Activated CD4-positive, alpha-beta T cell treated with anti-CD3 and anti-CD28 coated beads for 36 hours (primary cell): ENCODE data around the gene TBX19. TPM values are rescaled to one million over a fixed set of nuclear protein-coding genes. Genes with fewer than 3 reads are reported as not detected.
"Not testable (repeated sequence)": the region's sequence is repeated elsewhere in the genome, so short reads cannot be mapped to it uniquely, and the experiment has no call there.

Experiments used
- ATAC-seq: fragments of 200-7000 bp; cut with Tn5 transposase; one replicate; pipeline ENCODE4 v1.10.0; 2021; ENCODE audit warnings: mild to moderate bottlenecking, moderate library complexity
- CTCF ChIA-PET: fragments of 350-600 bp; sonication (Branson Sonifier 250); formaldehyde crosslinking; loops from one replicate; lab custom pipeline; 2021; ENCODE audit warnings: antibody characterized with exemption; lab: Charles Lee
- POLR2A ChIA-PET: fragments of 350-600 bp; sonication (Branson Sonifier 250); formaldehyde crosslinking; loops from one replicate; lab custom pipeline; 2021; ENCODE audit warnings: antibody characterized with exemption, inconsistent platforms; lab: Charles Lee
- DNase-seq: peaks from one replicate; pipeline ENCODE4 v3.0.0-alpha.2; 2020
- H3K27ac Mint-ChIP-seq: one replicate; pipeline ENCODE4 v1.8.0; 2021; ENCODE audit warnings: mixed read lengths
- H3K27me3 Mint-ChIP-seq: one replicate; pipeline ENCODE4 v1.8.0; 2021; ENCODE audit warnings: mixed read lengths
- H3K36me3 Mint-ChIP-seq: one replicate; pipeline ENCODE4 v1.8.0; 2021; ENCODE audit warnings: low read depth, mixed read lengths
- H3K4me1 Mint-ChIP-seq: one replicate; pipeline ENCODE4 v1.8.0; 2021; ENCODE audit warnings: mixed read lengths
- H3K4me3 Mint-ChIP-seq: one replicate; pipeline ENCODE4 v1.8.0; 2021; ENCODE audit warnings: mild to moderate bottlenecking, moderate library complexity, mixed read lengths
- H3K9me3 Mint-ChIP-seq: one replicate; pipeline ENCODE4 v1.8.0; 2021; ENCODE audit warnings: low read depth, mixed read lengths
- intact Hi-C, 2 experiments: fragments of 100-400 bp; cut with DNase I in 1 of 2; cut with micrococcal nuclease in 1 of 2; formaldehyde crosslinking; loops; one replicate each; pipeline versions ENCODE4 v1.14.2 to v1.15.1; 2022 to 2024; cut with DNase I, micrococcal nuclease
- total RNA-seq, 2 experiments: library from RNA; stranded (reverse); gene quantifications; one replicate each; pipeline ENCODE4 v1.2.3, GENCODE V29; 2021

Gene TBX19
- total RNA-seq, 2 experiments from 2014 or later = 2.5 to 2.6 TPM

DNA sequence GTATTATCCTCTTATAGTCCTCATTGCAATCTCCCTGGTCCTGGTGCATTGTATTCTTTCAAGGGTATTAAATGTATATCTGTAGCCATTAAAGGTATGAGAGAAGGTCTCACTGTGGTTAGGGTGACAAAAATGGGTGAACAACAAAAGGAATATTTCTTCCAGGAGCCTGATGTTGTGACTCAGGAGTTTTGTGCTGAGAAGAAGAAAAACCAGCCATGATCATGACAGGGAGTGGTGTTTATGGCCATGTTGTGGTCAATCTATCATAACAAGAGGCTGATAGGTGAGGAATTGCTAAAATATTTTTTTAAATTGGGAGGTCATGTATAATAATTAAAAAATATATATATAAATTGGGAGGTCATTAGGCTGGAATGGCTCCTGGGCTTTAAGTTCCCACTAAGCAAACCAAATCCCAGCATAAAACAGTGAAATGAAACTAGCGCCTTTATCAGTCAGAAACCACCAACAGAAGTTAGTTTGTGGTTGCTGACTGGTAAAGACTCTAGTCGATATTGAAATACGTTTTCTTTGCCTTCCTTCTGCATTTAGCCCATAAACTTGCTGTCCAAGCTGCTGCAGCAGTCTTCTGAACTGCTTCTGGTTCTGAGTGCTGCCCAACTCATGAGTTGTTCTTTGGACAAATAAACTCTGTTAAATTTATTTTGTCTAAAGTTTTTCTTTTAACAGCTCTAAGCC lies 60.3 kb downstream of the TBX19 start:
- H3K27me3 Mint-ChIP-seq = no peaks in the 10 kb centered on the region
- no peak overlapping the region for H3K27ac Mint-ChIP-seq
- ATAC-seq (peak; percentile 27), DNase-seq (no peak)
- H3K4me1 Mint-ChIP-seq = peaks cover 21% of the 10 kb centered on the region
- no peak overlapping the region for H3K4me3 Mint-ChIP-seq
- no peaks in the 10 kb centered on the region for H3K9me3 Mint-ChIP-seq
- ChIA-PET CTCF (interaction anchor here (0.6 to 9.5 kb wide), 10 partner anchors 10 to 1027 kb away, joined by 3 to 97 read pairs (median 6); partner anchors contain the start of gene BLZF1), POLR2A (no interaction called here)
- intact Hi-C loops = loop anchor here (5.0 kb wide), 6 partner anchors 66 to 1026 kb away; partner anchors contain the start of genes BLZF1 (in 2 of the 2), NME7 (in 2 of the 2) and TIPRL (in 1 of the 2)
- no peaks in the 10 kb centered on the region for H3K36me3 Mint-ChIP-seq

DNA sequence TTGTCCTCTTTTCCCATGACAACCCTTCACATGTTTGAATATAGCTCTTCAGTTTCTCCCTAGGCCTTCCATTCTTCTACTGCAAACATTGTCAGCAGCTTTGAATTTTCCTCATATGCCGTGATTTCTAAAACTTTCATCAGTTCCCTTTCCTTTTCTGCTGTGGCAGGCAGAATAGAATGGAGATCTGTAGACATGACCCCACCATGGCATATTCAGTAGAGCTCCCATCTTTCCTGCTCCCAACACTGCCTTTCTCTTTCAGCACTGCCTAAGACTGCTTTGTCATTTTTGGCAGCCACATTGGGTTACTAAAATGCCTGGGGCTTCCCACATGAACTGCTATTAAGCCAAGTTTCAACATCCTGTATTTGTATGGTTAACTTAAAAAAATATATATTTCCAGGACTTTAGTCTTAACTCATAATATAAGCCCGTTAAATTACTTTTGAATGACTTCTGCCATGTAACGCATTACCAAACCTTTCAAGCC lies 60.9 kb downstream of the TBX19 start:
- peaks cover 21% of the 10 kb centered on the region for H3K4me1 Mint-ChIP-seq
- no peak overlapping the region for H3K27ac Mint-ChIP-seq
- H3K36me3 Mint-ChIP-seq = no peaks in the 10 kb centered on the region
- ATAC-seq (no peak), DNase-seq (no peak)
- ChIA-PET CTCF (interaction anchor here (1.0 to 9.5 kb wide), 21 partner anchors 10 to 1027 kb away, joined by 3 to 97 read pairs (median 9); partner anchors contain the start of gene BLZF1), POLR2A (no interaction called here)
- no peaks in the 10 kb centered on the region for H3K9me3 Mint-ChIP-seq
- intact Hi-C loops = loop anchor here (5.0 kb wide), 6 partner anchors 66 to 1026 kb away; partner anchors contain the start of genes BLZF1 (in 2 of the 2), NME7 (in 2 of the 2) and TIPRL (in 1 of the 2)
- no peak overlapping the region for H3K4me3 Mint-ChIP-seq
- H3K27me3 Mint-ChIP-seq = no peaks in the 10 kb centered on the region

GRCh38 chr1:168342572-168343280 lies 62.0 kb downstream of the TBX19 start:
- ChIA-PET CTCF (interaction anchor here (0.6 to 9.5 kb wide), 81 partner anchors 12 to 1144 kb away, joined by 3 to 97 read pairs (median 4); no protein-coding TSS in a partner anchor), POLR2A (interaction anchor here (0.6 to 1.2 kb wide), 4 partner anchors 33 to 56 kb away, joined by 3 read pairs; no protein-coding TSS in a partner anchor)
- intact Hi-C loops = loop anchor here (1.0 to 5.0 kb wide), 14 partner anchors 21 to 1025 kb away; partner anchors contain the start of genes BLZF1 (in 2 of the 2), NME7 (in 2 of the 2) and TIPRL (in 1 of the 2)
- DNase-seq (peak; percentile 94), ATAC-seq (peak; percentile 98)
- H3K27ac Mint-ChIP-seq = peak overlapping the region; percentile 27
- peaks cover 24% of the 10 kb centered on the region for H3K4me1 Mint-ChIP-seq
- H3K36me3 Mint-ChIP-seq = no peaks in the 10 kb centered on the region
- no peak overlapping the region for H3K4me3 Mint-ChIP-seq
- no peaks in the 10 kb centered on the region for H3K27me3 Mint-ChIP-seq
- peaks cover 3% of the 10 kb centered on the region for H3K9me3 Mint-ChIP-seq

DNA sequence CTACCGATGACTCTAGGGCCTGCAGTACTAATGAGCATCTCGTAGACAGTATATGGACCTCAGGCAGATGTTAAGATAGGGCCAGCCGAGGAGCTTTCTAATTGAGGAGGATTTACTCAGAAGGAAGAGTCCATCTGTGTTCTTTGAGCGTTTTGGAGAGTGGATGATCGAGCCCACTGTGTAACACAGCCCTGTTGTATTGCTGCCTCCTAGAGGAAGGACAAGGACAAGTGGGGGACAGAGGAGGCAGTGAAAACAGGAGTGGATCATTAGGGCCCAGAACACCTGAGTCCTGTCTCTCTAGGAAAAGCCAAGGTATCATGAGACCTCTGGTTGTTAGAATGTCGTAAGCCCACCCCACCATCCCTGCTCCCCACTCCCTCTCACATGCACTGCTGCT lies 62.9 kb downstream of the TBX19 start:
- Mint-ChIP-seq H3K4me3 (no peak overlapping the region), H3K36me3 (peaks cover 3% of the 10 kb centered on the region), H3K4me1 (peaks cover 32% of the 10 kb centered on the region), H3K27me3 (no peaks in the 10 kb centered on the region), H3K9me3 (peaks cover 3% of the 10 kb centered on the region), H3K27ac (no peak overlapping the region)
- POLR2A ChIA-PET = no interaction called here
- ATAC-seq (no peak), DNase-seq (no peak)
- intact Hi-C loops = loop anchor here (2.0 to 5.0 kb wide), 11 partner anchors 21 to 1024 kb away; partner anchors contain the start of genes BLZF1 (in 2 of the 2), NME7 (in 2 of the 2) and TIPRL (in 1 of the 2)
- CTCF ChIA-PET = interaction anchor here (0.7 to 9.5 kb wide), 45 partner anchors 12 to 918 kb away, joined by 3 to 97 read pairs (median 5); no protein-coding TSS in a partner anchor

GRCh38 chr1:168344517-168344916 lies 63.8 kb downstream of the TBX19 start:
- ChIA-PET CTCF (interaction anchor here (1.4 to 9.5 kb wide), 6 partner anchors 9 to 126 kb away, joined by 3 to 97 read pairs (median 16); no protein-coding TSS in a partner anchor), POLR2A (no interaction called here)
- no peak overlapping the region for H3K4me3 Mint-ChIP-seq
- H3K27me3 Mint-ChIP-seq = no peaks in the 10 kb centered on the region
- H3K4me1 Mint-ChIP-seq = peaks cover 32% of the 10 kb centered on the region
- H3K9me3 Mint-ChIP-seq = peaks cover 3% of the 10 kb centered on the region
- H3K36me3 Mint-ChIP-seq = peaks cover 3% of the 10 kb centered on the region
- DNase-seq (no peak), ATAC-seq (no peak)
- no peak overlapping the region for H3K27ac Mint-ChIP-seq
- intact Hi-C loops = loop anchor here (5.0 kb wide), 6 partner anchors 63 to 1023 kb away; partner anchors contain the start of genes BLZF1 (in 2 of the 2), NME7 (in 2 of the 2) and TIPRL (in 1 of the 2)

DNA sequence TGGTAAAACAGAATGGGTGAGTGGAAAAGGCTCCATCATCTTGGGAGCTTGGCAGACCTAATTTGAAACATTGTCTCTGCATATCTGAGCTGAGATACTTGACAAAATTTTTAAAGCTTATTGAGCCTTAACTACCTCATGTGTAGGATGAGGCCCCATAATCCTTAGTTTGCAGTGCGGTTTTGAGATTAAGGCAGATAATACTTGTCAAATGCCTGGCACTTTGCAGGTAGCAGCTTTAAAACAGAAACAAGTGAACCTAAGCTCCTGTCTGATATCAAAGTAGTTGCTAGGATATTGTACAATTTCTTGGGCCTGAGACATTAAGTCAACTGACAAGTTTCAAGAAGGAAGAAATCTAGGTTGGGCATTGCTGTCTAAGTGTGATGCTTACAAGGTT lies 65.3 kb downstream of the TBX19 start:
- no peak overlapping the region for H3K4me3 Mint-ChIP-seq
- H3K36me3 Mint-ChIP-seq = peaks cover 3% of the 10 kb centered on the region
- no peak for DNase-seq
- H3K27me3 Mint-ChIP-seq = no peaks in the 10 kb centered on the region
- POLR2A ChIA-PET = no interaction called here
- no peak overlapping the region for H3K27ac Mint-ChIP-seq
- CTCF ChIA-PET = interaction anchor here (0.6 to 9.5 kb wide), 5 partner anchors 9 to 521 kb away, joined by 3 to 97 read pairs (median 3); no protein-coding TSS in a partner anchor
- H3K9me3 Mint-ChIP-seq = peaks cover 3% of the 10 kb centered on the region
- H3K4me1 Mint-ChIP-seq = peaks cover 29% of the 10 kb centered on the region
- no peak for ATAC-seq
- intact Hi-C loops = loop anchor here in 1 of 2 experiments (5.0 kb wide), 1 partner anchor 1546 kb away; the partner anchor contains the start of gene SCYL3

- H3K36me3 Mint-ChIP-seq = peaks cover 3% of the 10 kb centered on the region
- ChIA-PET CTCF (interaction anchor here (0.7 to 9.5 kb wide), 3 partner anchors 17 to 90 kb away, joined by 3 to 97 read pairs (median 3); no protein-coding TSS in a partner anchor), POLR2A (interaction anchor here (0.7 kb wide), 1 partner anchor 1345 kb away, joined by 3 read pairs; no protein-coding TSS in a partner anchor)
- no peak for DNase-seq
- no peak for ATAC-seq
- H3K27ac Mint-ChIP-seq = peak overlapping the region; percentile 88
- peaks cover 20% of the 10 kb centered on the region for H3K4me1 Mint-ChIP-seq
- intact Hi-C loops = loop anchor here in 1 of 2 experiments (5.0 kb wide), 1 partner anchor 1545 kb away; the partner anchor contains the start of gene SCYL3
- H3K27me3 Mint-ChIP-seq = no peaks in the 10 kb centered on the region
- peak overlapping the region; percentile 78 for H3K4me3 Mint-ChIP-seq
- H3K9me3 Mint-ChIP-seq = peaks cover 3% of the 10 kb centered on the region
Measured at GRCh38 chr1:168347630-168348029, 67.0 kb downstream of the TBX19 start.

DNA sequence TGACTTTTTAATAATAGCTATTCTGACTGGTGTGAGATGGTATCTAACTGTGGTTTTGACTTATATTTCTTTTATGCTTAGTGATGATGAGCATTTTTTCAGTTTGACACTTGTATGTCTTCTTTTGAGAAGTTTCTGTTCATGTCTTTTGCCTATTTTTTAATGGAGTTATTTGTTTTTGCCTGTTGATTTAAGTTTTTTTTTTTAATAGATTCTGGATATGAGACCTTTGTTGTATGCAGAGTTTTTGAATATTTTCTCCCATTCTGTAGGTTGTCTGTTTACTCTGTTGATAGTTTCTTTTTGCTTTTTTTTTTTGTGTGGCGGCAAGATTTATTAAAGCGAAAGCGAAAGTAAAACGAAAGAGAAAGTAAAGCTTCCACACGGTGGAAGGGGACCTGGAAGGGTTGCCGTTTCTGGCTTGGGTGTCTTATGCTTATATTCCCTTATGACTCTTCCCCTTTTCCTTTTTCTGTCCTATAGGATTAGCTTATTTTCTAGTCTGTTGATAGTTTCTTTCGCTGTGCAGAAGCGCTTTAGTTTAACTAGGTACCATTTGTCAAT lies 67.6 kb downstream of the TBX19 start:
- H3K27me3 Mint-ChIP-seq = no peaks in the 10 kb centered on the region
- intact Hi-C loops = loop anchor here in 1 of 2 experiments (5.0 kb wide), 1 partner anchor 1544 kb away; the partner anchor contains the start of gene SCYL3
- H3K4me1 Mint-ChIP-seq = peaks cover 15% of the 10 kb centered on the region
- peak overlapping the region; percentile 88 for H3K27ac Mint-ChIP-seq
- DNase-seq = peak; percentile 24
- ChIA-PET CTCF (interaction anchor here (0.7 to 9.5 kb wide), 3 partner anchors 16 to 91 kb away, joined by 3 to 97 read pairs (median 3); no protein-coding TSS in a partner anchor), POLR2A (interaction anchor here (0.7 kb wide), 2 partner anchors 50 to 1344 kb away, joined by 3 read pairs; no protein-coding TSS in a partner anchor)
- peak overlapping the region; percentile 78 for H3K4me3 Mint-ChIP-seq
- ATAC-seq = peak; percentile 42
- peaks cover 3% of the 10 kb centered on the region for H3K36me3 Mint-ChIP-seq
- peaks cover 3% of the 10 kb centered on the region for H3K9me3 Mint-ChIP-seq

GRCh38 chr1:168354335-168355269 lies 73.9 kb downstream of the TBX19 start:
- CTCF ChIA-PET = interaction anchor here (0.8 to 1.2 kb wide), 3 partner anchors 9 to 35 kb away, joined by 4 read pairs; no protein-coding TSS in a partner anchor
- H3K27ac Mint-ChIP-seq, intact Hi-C loops, ATAC-seq, H3K9me3 Mint-ChIP-seq, DNase-seq, H3K4me3 Mint-ChIP-seq, H3K4me1 Mint-ChIP-seq, H3K36me3 Mint-ChIP-seq, H3K27me3 Mint-ChIP-seq: not testable (repeated sequence)
- POLR2A ChIA-PET = interaction anchor here (0.6 kb wide), 1 partner anchor 523 kb away, joined by 4 read pairs; no protein-coding TSS in a partner anchor
